CD4-positive, alpha-beta T cell treated with Interleukin-15 for 1 hour (primary cell): ENCODE measurements around the gene EDAR.

Experiments
- DNase-seq: peaks from one replicate; pipeline ENCODE4 v3.0.0-alpha.2; 2020

The EDAR gene

DNA sequence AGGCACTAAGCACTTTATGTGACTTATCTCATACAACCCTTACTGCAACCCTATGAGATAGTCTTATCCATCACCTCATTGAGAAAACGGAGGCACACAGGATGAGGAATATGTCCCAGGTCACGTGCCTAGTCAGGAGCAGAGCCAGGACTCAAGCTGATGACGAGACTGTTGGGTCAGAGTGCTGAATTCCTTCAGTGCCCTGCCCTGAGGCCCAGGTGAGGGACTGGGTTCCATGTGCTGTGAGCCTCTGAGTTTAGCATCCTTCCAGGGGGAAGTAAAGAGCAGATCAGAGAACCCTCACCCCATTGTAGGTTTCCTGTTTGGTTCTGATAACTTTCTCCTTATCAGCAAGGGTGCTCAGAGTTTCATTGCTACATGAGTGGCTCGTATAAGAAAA lies 11.7 kb upstream of the EDAR start:
- DNase-seq: no peak

DNA sequence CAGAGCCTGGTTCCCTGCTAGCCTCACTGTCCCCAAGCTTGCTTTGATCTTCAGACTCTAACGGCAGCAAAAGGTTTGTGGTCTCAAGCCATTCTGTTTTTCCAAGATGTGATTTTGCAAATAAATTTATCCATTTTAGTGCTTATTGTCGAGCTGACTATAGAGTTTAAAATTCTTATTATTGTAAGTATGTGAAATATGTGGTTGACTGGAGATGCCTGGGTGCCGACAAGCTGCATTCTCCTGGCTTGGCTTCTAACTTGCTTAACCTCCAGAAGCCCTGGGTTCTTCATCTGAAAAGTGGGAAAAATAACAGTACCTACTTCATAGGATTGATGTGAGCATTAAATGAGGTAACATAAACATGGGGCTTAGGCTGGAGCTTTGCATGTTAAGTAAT lies 9.9 kb upstream of the EDAR start:
- no peak for DNase-seq

DNA sequence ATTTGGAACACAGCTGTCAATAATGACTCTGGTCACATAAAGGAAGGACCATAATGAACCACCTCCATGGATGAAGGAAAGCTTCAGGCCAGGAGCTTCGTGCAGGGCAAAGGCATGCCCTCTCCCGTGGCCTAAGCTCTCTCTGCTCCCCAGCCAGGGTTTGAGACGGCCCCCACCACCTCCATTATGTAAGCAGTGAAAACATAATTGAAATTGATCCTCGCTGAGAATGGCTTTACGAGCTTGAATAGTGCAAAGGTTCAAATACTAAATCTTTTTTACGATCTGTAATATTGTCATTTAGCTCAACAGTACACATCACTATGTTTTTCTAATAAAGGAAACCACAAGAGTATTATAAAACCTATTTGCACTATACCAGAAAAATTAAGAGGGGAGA lies 5.2 kb upstream of the EDAR start:
- no peak for DNase-seq

DNA sequence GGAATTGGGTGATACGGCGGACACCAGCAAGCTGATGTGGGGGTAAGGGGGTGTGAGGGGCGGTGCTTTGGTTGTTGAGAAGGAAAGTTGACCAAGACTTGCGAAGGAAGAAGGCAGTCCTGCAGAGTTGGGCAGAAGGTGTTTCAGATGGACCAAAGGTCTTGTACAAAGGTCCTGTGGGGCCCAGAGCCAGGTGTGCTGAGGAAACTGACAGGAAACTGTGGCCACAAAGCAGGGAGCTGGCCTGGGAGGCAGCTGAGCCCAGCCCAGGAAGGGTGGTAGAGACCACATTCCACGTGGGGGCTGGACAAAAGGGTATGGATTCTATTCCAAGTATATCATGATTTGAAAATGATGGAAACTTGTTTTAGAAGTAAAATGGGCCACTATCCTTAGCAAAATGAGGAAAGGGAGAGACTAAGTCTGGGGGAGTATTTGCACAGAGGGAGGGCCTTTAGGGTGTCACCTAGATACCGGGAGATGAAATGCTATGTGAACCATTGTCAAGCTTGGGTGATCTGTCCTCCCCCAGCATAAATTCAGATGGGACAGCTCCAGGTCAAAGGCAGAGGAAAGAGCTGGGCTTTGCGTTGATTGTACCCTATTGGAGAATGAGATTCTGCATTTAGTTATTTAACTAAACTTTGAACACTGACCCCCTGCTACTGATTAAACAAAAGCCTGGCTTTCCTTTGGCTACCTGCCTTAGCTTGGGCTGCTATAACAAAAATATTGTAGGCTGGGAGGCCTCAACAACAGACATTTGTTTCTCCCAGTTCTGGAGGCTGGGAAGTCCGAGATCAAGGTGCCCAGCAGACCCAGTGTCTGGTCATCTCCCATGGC lies 4.3 kb upstream of the EDAR start:
- DNase-seq: no peak

DNA sequence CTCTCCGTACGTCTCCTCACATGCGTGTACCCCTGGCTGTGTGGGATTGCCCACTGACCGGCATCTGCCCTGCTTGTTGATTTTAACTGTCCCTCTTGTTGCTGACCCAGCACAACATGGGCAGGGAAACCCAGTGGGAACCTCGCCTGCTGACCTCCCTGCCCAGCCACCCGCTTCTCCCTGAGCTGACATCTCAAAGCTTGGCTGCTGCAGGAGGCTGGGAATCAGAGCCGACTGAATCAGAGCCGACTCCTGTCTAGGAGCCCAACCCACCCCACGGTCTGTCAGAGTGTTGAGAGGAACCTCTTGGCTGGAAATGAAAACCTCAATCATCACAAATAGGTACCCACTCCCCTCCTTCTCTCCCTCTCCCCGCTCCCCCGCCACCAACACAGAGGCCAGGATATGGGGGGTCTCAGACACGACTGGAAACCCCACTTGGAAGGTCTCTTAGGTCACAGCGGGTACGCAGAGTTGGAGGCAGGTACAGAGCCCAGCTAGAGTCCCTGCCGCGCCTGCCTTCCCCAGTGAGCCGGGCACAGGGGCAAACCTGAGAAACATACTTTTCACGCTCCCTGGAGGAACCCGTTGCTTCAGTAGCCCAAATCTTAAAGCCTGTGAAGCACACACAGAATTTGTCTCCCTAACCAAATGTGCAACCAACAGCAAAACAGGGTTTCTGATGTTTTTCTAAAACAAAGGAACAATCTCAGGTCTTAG lies 784 bp downstream of the EDAR start:
- no peak for DNase-seq

DNA sequence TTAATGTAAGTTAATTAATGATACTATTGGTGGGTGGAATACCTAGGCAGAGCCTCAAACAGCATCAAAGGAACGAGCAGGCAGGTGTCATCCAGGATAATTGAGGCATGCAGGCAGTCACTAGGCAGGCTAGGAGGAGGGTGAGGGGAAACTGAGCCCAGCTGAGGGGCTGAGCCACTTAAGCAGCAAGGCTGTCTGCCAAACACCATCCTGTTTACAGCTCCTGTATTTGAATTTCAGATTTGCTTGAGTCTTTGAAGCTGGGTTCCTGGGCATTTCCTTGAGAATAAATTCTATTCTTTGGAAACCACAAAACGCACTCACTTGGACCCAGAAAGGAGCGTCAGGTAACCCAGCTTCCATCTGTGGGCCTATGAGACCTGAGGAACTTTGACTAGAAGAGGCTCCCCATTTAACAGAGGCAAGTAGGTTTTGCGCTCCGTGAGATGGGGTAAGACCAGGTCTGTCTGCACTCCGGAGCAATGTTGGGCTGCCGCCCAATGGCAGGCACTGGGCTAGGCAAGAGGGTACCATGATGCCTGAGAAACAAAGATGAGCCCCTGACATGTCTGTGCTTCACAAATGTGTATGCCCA lies 2.0 kb downstream of the EDAR start:
- DNase-seq: peak; percentile 51

DNA sequence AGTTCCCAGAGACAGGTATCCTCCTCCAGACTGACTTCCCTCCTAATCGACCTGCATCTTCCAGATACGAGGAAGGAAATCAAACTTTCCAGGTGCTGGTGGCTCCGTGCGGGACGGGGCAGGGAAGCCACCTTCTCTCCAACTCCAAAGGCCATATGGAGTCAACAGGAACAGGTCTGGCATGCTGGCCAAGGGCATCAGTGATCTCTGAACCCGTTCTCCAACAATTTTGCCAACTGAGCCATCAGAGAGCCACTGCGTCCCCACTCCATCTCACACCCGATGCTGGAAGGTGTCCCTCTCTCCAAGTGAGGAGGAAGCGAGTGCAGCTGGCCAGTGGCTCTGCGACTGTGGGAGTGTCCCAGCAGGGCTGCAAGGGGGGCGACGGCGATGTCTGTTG lies 5.4 kb downstream of the EDAR start:
- no peak for DNase-seq

DNA sequence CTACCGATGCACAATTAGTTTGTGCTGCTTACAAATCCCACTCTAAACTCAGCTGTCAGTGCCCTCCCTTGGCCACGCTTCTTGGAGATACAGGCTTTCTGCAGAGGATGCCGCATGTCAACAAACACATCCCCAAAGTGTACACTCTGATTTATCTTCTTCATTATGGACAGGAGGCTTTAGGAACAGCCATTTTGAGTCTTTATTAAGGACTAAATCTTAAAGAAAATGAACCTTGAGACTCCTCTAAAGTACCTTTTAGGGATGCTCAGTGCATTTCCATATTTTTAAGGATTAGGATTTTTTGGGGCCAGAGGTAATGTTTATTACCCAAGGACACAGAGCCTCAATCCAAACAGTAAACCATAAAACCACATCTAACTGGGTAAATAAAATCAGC lies 6.0 kb downstream of the EDAR start:
- DNase-seq: no peak

DNA sequence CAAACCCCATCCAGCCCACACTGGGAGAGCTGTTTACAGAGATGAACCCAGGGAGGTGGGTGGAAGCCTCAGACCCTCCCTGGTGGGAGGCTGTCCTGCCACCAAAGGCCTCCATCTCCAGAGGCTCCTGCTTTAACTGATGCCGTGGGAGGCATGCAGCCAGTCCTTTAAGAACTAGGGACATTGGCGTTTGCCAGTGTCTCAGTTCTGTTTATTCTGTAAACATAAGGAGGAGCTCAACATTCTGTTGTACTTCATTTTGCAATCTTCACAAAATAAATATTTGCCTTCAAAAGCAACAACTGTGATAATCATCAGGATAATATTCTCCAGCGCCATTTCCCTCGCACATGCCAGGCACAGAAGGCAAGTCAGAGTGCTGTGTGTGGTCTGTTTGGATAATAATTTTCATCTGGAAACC lies 6.8 kb downstream of the EDAR start:
- no peak for DNase-seq

DNA sequence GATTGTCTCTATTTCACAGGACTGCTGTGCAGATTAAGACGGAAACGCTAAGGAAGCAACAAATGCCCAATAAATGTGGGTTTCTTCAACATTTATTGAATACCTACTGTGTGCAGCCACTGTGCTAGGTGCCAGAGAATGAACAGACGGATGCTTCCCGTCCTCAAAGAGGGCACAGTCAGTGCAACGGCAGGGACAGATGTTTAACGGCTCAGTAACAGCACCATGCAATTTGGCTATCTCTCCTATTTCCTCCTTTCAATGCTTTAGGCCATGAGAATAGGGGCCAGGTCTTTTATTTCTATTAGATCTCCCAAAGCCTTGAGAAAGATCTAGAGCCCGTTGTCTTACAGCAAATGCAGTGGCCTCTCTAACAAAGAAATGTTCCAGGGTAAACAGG lies 7.2 kb downstream of the EDAR start:
- DNase-seq: no peak

DNA sequence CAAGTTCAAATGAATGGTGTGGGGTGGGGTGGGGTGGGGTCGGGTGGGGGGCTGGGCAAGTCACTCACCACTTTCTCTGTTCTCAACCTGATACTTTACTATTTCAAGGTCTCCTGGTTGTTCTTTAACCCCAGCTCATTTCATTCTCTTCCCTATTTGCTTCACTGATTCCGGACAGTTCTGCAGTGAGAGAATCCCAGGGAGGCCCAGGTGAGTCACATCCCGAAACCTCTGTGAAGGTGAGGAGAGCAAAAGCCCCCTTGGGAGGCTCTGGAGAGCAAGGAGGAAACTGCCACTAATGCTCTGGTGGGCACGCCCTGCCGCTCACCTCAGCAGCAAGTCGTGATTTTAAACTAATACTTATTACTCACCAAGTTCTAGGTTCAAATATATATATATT lies 8.9 kb downstream of the EDAR start:
- DNase-seq: no peak

DNA sequence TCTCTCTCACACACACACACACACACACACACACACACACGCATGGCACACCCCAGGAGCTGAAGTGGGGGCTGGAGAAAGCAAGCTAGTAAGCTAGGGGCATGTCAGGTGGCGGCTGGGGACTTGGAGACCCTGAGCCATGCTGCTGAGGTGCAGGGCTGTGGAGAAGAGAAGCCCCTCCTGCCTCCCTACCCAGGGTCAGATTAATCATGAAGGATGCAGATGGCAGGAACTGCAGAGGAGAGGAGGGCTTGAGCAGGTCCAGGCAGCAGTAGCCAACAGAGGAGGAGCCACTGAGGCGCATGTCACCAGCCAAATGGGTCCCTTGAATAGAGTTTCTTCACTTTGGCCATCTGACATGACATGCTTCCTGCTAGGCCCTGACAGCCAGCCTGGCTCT lies 9.6 kb downstream of the EDAR start:
- no peak for DNase-seq

DNA sequence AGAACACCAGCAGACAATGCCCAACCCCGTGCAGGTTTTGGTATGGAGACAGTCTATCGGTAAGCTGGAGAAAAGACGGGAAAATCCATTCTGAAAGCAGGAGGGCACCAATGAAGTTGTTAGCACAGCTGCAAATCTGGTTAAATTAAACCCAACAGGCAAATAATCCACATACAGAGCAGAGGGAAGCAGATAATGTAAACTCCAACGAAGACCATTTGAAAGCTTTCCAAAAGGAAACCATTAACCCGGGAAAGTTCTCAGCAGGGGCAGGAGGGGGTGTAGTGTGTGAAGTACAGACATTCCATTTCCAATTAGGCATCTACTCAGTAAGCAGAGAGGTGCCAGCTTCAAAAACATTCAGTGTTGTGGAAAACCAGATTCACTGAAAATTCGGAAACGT lies 10.3 kb downstream of the EDAR start:
- no peak for DNase-seq

DNA sequence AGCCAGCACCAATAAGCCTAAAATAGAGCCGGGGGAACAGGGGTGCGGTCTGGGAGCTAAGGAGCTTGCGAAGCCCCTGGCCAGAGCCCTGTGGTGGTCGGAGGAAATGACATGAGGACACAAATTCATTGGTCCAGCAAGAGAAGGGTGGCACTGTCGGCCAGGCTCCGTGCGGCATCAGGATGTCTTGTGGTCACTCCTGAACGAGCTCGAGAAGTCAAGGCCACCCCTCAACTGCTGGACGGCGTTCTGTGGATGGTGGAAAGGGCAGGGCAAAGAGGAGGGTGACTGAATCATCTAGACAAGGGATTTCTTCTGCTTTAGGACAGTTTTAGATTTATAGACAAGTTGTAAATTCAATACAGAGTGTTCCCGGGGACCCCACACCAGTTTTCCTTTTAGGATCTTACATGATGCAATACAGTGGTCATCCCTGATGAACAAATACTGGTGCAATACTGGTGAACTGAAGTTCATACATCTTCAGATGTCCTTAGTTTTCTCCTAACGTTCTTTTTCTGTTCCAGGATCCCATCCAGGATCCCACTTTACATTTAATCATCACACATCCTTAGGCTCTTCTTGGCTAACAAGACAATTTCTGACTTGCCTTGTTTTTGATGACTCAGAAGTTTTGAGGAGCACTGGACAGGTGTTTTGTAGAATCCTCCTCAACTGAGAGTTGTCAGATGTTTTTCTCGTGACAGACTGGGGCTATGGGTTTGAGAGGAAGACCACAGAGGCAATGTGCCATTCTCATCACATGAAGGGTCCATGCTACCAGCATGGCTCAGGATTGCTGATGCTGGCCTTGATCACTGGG lies 13.2 kb downstream of the EDAR start:
- DNase-seq: no peak

DNA sequence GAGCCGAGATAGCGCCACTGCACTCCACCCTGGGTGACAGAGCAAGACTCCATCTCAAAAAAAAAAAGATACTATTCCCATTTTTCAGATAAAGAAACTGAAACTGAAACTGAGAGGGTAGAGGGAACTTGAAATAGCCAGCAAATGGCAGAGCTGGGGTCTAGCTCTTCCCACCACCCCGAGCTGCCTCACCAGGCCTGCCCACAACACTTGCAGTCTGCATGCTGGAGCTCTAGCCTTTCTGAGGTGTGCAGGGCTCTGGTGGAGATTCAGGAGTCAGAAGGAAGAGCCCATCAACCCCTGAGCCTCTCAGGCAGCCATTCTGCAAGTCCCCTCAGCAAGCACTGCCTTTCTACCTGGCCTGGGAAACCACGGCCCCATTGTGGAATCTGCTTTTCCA lies 14.3 kb downstream of the EDAR start:
- no peak for DNase-seq

DNA sequence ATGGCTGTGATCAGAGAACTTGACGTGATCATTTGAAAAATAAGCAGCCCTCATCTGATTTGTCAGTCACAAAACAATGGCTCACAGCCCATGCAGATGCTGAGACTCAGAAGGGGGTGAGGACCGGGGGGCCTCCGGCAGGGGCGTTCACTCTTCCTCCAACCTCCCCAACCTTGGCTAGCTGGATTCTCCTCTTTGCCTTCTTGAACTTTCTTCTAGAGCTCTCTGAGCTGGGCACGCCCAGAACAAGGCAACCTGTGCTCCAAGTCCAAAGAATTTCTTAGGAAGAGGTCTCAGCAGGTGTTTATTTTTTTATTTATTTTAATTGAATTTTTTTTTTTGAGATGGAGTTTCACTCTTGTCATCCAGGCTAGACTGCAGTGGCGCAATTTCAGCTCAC lies 16.4 kb downstream of the EDAR start:
- DNase-seq: no peak

DNA sequence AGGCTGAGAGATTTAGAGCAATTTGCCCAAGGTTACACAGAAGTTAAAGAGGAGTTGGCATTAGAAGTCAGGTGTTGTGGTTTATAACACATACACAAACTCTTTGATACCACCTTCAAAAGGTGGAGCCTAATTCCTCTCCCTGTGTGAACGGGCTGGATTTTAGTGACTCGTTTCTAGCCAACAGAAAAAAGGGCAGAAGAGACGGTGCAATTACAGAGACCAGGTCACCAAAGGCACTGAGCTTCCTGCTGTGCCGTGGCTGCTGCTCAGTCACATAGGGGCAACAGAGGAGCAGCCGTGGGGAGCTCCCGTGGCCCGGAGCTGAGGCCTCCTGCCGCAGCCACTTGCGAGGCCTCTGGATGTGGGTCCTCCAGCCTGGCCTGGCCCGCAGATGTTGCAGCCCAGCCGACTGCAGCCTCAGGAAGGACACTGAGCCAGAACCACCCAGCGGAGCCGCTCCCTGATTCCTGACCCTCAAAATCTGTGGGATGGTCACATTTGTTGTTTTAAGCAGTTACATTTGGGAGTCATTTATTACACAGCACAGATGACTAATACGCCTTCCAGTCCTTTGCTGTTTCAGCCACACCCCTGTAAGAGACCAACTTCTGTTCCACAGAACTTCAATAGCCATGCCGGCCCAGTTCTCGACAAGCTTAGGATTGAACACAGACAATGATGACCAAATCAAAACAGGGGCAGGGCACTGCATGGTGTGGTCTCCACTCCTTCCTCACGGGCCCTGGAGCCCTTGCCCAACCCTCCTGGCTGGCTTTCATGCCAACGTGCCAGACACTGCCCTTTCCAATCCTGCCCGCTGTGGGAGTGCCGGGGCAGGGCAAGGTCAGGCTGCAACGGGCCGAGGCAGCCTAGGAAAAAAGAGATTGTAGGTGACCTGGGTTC lies 17.1 kb downstream of the EDAR start:
- no peak for DNase-seq

DNA sequence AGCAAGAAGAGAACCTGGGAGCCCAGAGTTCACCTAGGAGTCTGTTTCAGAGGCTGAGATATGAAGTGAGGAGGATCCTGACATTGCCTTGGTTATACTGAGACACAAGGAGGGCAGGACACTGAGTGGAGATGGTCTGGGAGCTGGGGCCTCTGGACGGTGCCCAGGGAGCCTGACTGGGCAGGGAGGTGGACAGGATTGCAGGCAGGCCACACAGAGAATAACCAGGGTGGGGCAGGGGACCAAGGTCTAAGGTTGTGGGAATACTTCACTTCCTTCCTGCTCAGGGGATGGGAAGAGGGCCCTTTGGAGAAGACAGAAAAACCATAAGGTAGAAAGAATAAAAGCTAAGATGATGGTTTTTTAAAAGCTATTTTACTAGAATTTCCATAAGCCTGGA lies 18.7 kb downstream of the EDAR start:
- DNase-seq: no peak

DNA sequence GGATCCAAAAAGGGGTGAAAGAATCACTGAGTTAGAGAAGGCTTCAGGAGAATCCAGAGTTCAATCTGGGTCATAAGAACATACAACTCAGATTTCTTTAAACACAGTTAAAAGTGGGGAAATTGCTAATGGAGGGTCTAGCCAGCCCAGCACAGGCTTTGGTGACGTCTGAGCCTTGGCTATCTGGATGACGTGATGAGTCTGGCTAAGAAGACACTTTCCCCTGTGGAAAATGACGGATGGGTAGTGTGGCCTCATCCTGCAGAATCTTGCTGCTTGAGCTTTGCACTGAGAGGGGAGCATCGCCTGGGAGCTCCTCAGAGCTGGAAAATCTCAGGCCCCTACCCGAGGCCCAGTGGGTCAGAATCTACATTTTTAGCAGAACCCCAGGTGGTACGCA lies 19.2 kb downstream of the EDAR start:
- DNase-seq: no peak

DNA sequence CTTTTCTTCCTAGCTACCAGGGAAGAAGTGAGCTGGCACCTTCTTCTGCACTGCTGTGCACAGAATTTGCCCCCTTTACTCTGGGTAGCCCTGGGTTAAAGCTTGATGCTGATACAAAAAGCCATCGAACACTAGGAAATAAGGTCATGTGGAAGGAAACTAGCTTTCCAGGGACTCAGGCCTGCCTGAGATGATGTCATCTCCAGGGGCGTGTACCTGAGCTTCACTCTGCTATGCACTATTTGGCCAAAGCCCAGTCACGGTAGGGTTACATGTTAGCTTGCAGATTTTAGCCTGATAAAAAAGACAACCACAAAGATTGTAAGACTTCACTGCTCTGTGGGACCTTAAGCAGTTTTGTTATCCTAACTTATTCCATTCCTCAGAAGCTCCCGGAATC lies 20.4 kb downstream of the EDAR start:
- DNase-seq: no peak

DNA sequence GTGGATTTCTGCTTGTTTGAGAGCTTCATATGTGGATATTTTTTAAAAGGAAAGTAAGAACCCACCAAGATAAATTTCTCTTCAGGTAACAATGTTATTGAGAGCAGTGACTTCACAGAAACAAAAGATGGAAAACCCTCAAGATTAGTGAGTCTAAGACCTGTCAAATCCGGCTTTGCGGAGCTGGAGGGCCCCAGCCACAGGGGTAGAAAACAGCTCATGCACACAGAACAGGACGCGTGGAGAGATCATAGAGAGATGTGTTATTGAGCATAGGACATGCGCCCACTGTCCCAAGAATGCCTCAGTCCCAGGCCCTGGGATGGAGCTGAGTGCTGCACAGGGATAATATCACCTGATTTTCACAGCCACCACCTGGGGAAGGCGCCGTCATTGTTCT lies 21.3 kb downstream of the EDAR start:
- DNase-seq: no peak
